Measurements from ENCODE around the gene CAVIN1. TPM values are rescaled to one million over a fixed set of nuclear protein-coding genes. Genes with fewer than 3 reads are reported as not detected.
A peak's percentile ranks its signal among the peaks of the same experiment; 100 is the strongest.

CAVIN1 gene
- total RNA-seq, 1 donor from 2014 or later, result 5.5 TPM

DNA sequence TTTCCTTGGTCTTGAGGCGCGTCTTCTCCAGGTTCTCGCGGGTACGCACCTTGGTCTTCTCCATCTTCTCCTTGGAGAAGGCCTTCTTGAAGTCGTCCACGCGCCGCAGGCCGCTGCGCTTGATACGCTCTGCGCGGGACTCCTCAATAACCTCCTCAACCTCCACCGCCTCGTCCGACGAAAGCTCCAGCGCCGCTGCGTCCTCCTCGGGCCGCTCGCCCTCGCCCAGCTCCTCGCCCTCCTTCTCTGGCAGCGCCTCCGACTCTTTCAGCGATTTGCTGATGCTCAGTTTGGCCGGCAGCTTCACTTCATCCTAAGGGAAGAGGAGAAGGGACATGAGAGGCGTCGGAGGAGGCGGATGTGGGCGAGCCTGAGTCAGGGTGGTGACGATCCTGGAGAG is 18.0 kb downstream of the CAVIN1 start:
- Histone ChIP-seq H3K4me3 (no peak overlapping the region), H3F3A (ENCODE audit: low read depth) (peaks cover 34% of the 10 kb centered on the region), H3K9me3 (ENCODE audit: low read depth) (no peaks in the 10 kb centered on the region), H4K20me1 (ENCODE audit: low read depth) (no peaks in the 10 kb centered on the region), H3K4me1 (peaks cover 31% of the 10 kb centered on the region), H3K79me2 (ENCODE audit: low read depth) (no peaks in the 10 kb centered on the region), H2AFZ (replicated peaks) (no peak overlapping the region), H3K27ac (no peak overlapping the region), H3K4me2 (no peak overlapping the region), H3K36me3 (no peaks in the 10 kb centered on the region), H3K27me3 (no peaks in the 10 kb centered on the region), H3K9ac (no peak overlapping the region)
- Mint-ChIP-seq H3K4me3 (no peak overlapping the region), H3K27me3 (ENCODE audit: insufficient read depth, low read depth) (no peaks in the 10 kb centered on the region), H3K9me3 (no peaks in the 10 kb centered on the region), H3K36me3 (no peaks in the 10 kb centered on the region), H3K27ac (no peak overlapping the region), H3K4me1 (peaks cover 25% of the 10 kb centered on the region)
- no peak for TF ChIP-seq CTCF (IDR thresholded peaks at IDR 0.05)
- no peak for TF ChIP-seq EZH2 (IDR thresholded peaks at IDR 0.05)
- TF ChIP-seq EZH2phosphoT487 (IDR thresholded peaks at IDR 0.05), result no peak
- no peak for DNase-seq (ENCODE audit: low spot score)

- H3K9ac ChIP-seq, result no peak overlapping the region
- Mint-ChIP-seq H3K4me3 (no peak overlapping the region), H3K27ac (no peak overlapping the region), H3K9me3 (no peaks in the 10 kb centered on the region), H3K36me3 (no peaks in the 10 kb centered on the region), H3K27me3 (ENCODE audit: insufficient read depth, low read depth) (no peaks in the 10 kb centered on the region), H3K4me1 (peaks cover 23% of the 10 kb centered on the region)
- H3K4me3 ChIP-seq, result no peak overlapping the region
- no peak overlapping the region for H3K4me2 ChIP-seq
- no peaks in the 10 kb centered on the region for H4K20me1 ChIP-seq (ENCODE audit: low read depth)
- H2AFZ ChIP-seq (replicated peaks), result no peak overlapping the region
- no peak for TF ChIP-seq EZH2phosphoT487 (IDR thresholded peaks at IDR 0.05)
- no peak for TF ChIP-seq EZH2 (IDR thresholded peaks at IDR 0.05)
- no peak for TF ChIP-seq CTCF (IDR thresholded peaks at IDR 0.05)
- H3K27ac ChIP-seq, result no peak overlapping the region
- peaks cover 34% of the 10 kb centered on the region for H3F3A ChIP-seq (ENCODE audit: low read depth)
- H3K27me3 ChIP-seq, result no peaks in the 10 kb centered on the region
- DNase-seq (ENCODE audit: low spot score), result no peak
- no peaks in the 10 kb centered on the region for H3K36me3 ChIP-seq
- no peaks in the 10 kb centered on the region for H3K79me2 ChIP-seq (ENCODE audit: low read depth)
- peaks cover 36% of the 10 kb centered on the region for H3K4me1 ChIP-seq
- H3K9me3 ChIP-seq (ENCODE audit: low read depth), result no peaks in the 10 kb centered on the region
These were observed 18.6 kb downstream of the CAVIN1 start for GRCh38 chr17:42404326-42405055.

GRCh38 chr17:42403150-42403549 is 19.9 kb downstream of the CAVIN1 start:
- peak; percentile 68 for DNase-seq (ENCODE audit: low spot score)
- Histone ChIP-seq H3K27me3 (no peaks in the 10 kb centered on the region), H3F3A (ENCODE audit: low read depth) (peaks cover 34% of the 10 kb centered on the region), H3K4me2 (peak overlapping the region; percentile 64), H3K9me3 (ENCODE audit: low read depth) (no peaks in the 10 kb centered on the region), H3K9ac (peak overlapping the region; percentile 7), H3K79me2 (ENCODE audit: low read depth) (no peaks in the 10 kb centered on the region), H4K20me1 (ENCODE audit: low read depth) (no peaks in the 10 kb centered on the region), H3K4me1 (peaks cover 35% of the 10 kb centered on the region), H3K4me3 (no peak overlapping the region), H3K27ac (peak overlapping the region; percentile 79), H3K36me3 (no peaks in the 10 kb centered on the region), H2AFZ (replicated peaks) (peak overlapping the region; percentile 65)
- Mint-ChIP-seq H3K36me3 (no peaks in the 10 kb centered on the region), H3K27me3 (ENCODE audit: insufficient read depth, low read depth) (no peaks in the 10 kb centered on the region), H3K4me1 (peaks cover 22% of the 10 kb centered on the region), H3K27ac (no peak overlapping the region), H3K4me3 (no peak overlapping the region), H3K9me3 (no peaks in the 10 kb centered on the region)
- TF ChIP-seq EZH2 (IDR thresholded peaks at IDR 0.05), result no peak
- TF ChIP-seq EZH2phosphoT487 (IDR thresholded peaks at IDR 0.05), result no peak
- TF ChIP-seq CTCF (IDR thresholded peaks at IDR 0.05), result peak; percentile 61

Measured in neural progenitor cell (in vitro differentiated cells).